SK-N-SH (cell line): ENCODE results near the gene OR2J2. TPM values are rescaled to one million over a fixed set of nuclear protein-coding genes. Genes with fewer than 3 reads are reported as not detected.
"Not testable (repeated sequence)": the region's sequence is repeated elsewhere in the genome, so short reads cannot be mapped to it uniquely, and the experiment has no call there.

ENCODE experiments used
- CTCF ChIA-PET: fragments of 300-600, 350-600 bp; formaldehyde crosslinking; extraction: SDS; loops from one replicate; lab custom pipeline; 2021; lab: Yijun Ruan, JAX
- POLR2A ChIA-PET: fragments of 350-600 bp; sonication (Branson Sonifier 250); formaldehyde crosslinking; extraction: SDS; loops from one replicate; lab custom pipeline; 2020; ENCODE audit warnings: antibody characterized with exemption, inconsistent platforms; lab: Yijun Ruan, JAX
- DNase-seq: peaks from one replicate; pipeline ENCODE4 v3.0.0; 2012
- H2AFZ ChIP-seq: fragments of 200-600 bp; sonication (generic); 2 replicates; pipeline ENCODE4 v1.8.1; 2016; ENCODE audit warnings: antibody characterized with exemption, mild to moderate bottlenecking, low read depth
- H3F3A ChIP-seq: fragments of 200-600 bp; sonication (generic); replicated peaks from 2 replicates; pipeline ENCODE3; 2016; ENCODE audit warnings: antibody characterized with exemption, mild to moderate bottlenecking; ENCODE audit not compliant: insufficient read depth
- H3K27ac ChIP-seq, 2 experiments: fragments of 200-500 bp in 1 of 2; fragments of 200-600 bp in 1 of 2; sonication (Bioruptor generic) in 1 of 2; sonication (generic), shearing (Covaris generic) in 1 of 2; 2 replicates each; pipeline versions ENCODE4 v1.5.1 to v1.6.1; 2014 to 2016; ENCODE audit warnings: low read depth in 2 of 2, inconsistent platforms in 1 of 2, low read length in 1 of 2, mild to moderate bottlenecking in 1 of 2, mixed read lengths in 1 of 2
- H3K27me3 ChIP-seq: fragments of 200-600 bp; sonication (generic), shearing (Covaris generic); 2 replicates; pipeline ENCODE4 v1.6.1; 2016; ENCODE audit warnings: mixed run types; ENCODE audit not compliant: insufficient read depth
- H3K36me3 ChIP-seq, 2 experiments: fragments of 200-500 bp in 1 of 2; fragments of 200-600 bp in 1 of 2; sonication (Bioruptor generic) in 1 of 2; sonication (generic) in 1 of 2; replicated peaks in 1 of 2; 2 replicates each; pipeline versions ENCODE3 to v1.5.1; 2014 to 2016; ENCODE audit warnings: low read length in 1 of 2, mild to moderate bottlenecking in 1 of 2; ENCODE audit not compliant: insufficient read depth in 2 of 2, control insufficient read depth in 1 of 2
- H3K4me1 ChIP-seq, 2 experiments: fragments of 200-500 bp in 1 of 2; fragments of 200-600 bp in 1 of 2; sonication (Bioruptor generic) in 1 of 2; sonication (generic), shearing (Covaris generic) in 1 of 2; 2 replicates each; pipeline versions ENCODE4 v1.5.1 to v1.6.1; 2014 to 2016; ENCODE audit warnings: low read depth in 1 of 2, low read length in 1 of 2, mixed run types in 1 of 2; ENCODE audit not compliant: insufficient read depth in 2 of 2, control insufficient read depth in 1 of 2
- H3K4me2 ChIP-seq: fragments of 200-600 bp; sonication (generic), shearing (Covaris generic); 2 replicates; pipeline ENCODE4 v1.6.1; 2017; ENCODE audit warnings: mixed run types
- H3K4me3 ChIP-seq, 2 experiments: fragments of 200-500 bp in 1 of 2; fragments of 200-600 bp in 1 of 2; sonication (Bioruptor generic) in 1 of 2; sonication (generic), shearing (Covaris generic) in 1 of 2; 2 replicates each; pipeline versions ENCODE4 v1.5.1 to v1.8.1; 2014 to 2016; ENCODE audit warnings: low read depth in 2 of 2, inconsistent platforms in 1 of 2, low read length in 1 of 2, mild to moderate bottlenecking in 1 of 2, mixed read lengths in 1 of 2, moderate library complexity in 1 of 2
- H3K79me2 ChIP-seq: fragments of 200-600 bp; sonication (generic); 2 replicates; pipeline ENCODE4 v1.8.1; 2017; ENCODE audit warnings: mild to moderate bottlenecking; ENCODE audit not compliant: insufficient read depth
- H3K9ac ChIP-seq: fragments of 200-600 bp; sonication (generic); 2 replicates; pipeline ENCODE4 v1.6.1; 2017; ENCODE audit warnings: mixed run types
- H3K9me2 ChIP-seq: fragments of 200-600 bp; sonication (generic); 2 replicates; pipeline ENCODE4 v1.6.1; 2017; ENCODE audit warnings: mixed run types
- H3K9me3 ChIP-seq: fragments of 200-600 bp; sonication (generic); 2 replicates; pipeline ENCODE4 v1.6.1; 2017; ENCODE audit warnings: mixed run types, mild to moderate bottlenecking, moderate library complexity
- H4K20me1 ChIP-seq: fragments of 200-600 bp; sonication (generic); 2 replicates; pipeline ENCODE4 v1.6.1; 2017; ENCODE audit warnings: mild to moderate bottlenecking, mixed run types; ENCODE audit not compliant: insufficient read depth
- CHD2 ChIP-seq: fragments of 150-350 bp; IDR thresholded peaks from 2 replicates; pipeline ENCODE4 v1.6.1; 2018; ENCODE audit warnings: low read length; ENCODE audit not compliant: partially characterized antibody
- CTCF ChIP-seq: fragments of 200-600 bp; sonication (generic); IDR thresholded peaks from 2 replicates; pipeline ENCODE4 v1.6.1; 2017; ENCODE audit warnings: antibody characterized with exemption, mild to moderate bottlenecking, moderate library complexity
- ELF1 ChIP-seq: IDR thresholded peaks from 2 replicates; pipeline ENCODE4 v1.4.0; 2012
- EZH2phosphoT487 ChIP-seq: fragments of 200-600 bp; sonication (generic); IDR thresholded peaks from 2 replicates; pipeline ENCODE4 v1.6.1; 2017; ENCODE audit warnings: low read depth, mixed run types, mild to moderate bottlenecking, antibody characterized with exemption, moderate library complexity, borderline replicate concordance
- GABPA ChIP-seq: IDR thresholded peaks from 2 replicates; pipeline ENCODE4 v1.4.0; 2012; ENCODE audit warnings: low read depth, mild to moderate bottlenecking
- MAX ChIP-seq: IDR thresholded peaks from 2 replicates; pipeline ENCODE4 v1.4.0; 2012; ENCODE audit warnings: low read depth
- MEF2A ChIP-seq: IDR thresholded peaks from 2 replicates; pipeline ENCODE4 v1.4.0; 2012; ENCODE audit warnings: low read depth, borderline replicate concordance
- PBX3 ChIP-seq: IDR thresholded peaks from 2 replicates; pipeline ENCODE4; 2012
- POLR2AphosphoS5 ChIP-seq: IDR thresholded peaks from 2 replicates; pipeline ENCODE4 v1.6.1; 2012; ENCODE audit warnings: low read depth, low read length
- RAD21 ChIP-seq: IDR thresholded peaks from 2 replicates; pipeline ENCODE4 v1.6.1; 2012; ENCODE audit warnings: mild to moderate bottlenecking, low read length
- USF1 ChIP-seq: IDR thresholded peaks from 2 replicates; pipeline ENCODE4 v1.4.0; 2012; ENCODE audit warnings: low read depth, borderline replicate concordance
- USF2 ChIP-seq: fragments of 150-350 bp; IDR thresholded peaks from 2 replicates; pipeline ENCODE4 v1.6.1; 2017; ENCODE audit warnings: antibody characterized with exemption, low read length, low read depth, borderline replicate concordance
- YY1 ChIP-seq: IDR thresholded peaks from 2 replicates; pipeline ENCODE4 v1.4.0; 2012; ENCODE audit warnings: low read depth, mild to moderate bottlenecking
- WGBS: methylation state at CpG from one replicate; pipeline ENCODE4 v1.1.6; 2017; ENCODE audit warnings: low lambda C conversion rate; 5-methylcytosine and 5-hydroxymethylcytosine counted together
- polyA plus RNA-seq, 3 experiments: library from polyadenylated mRNA; depleted of rRNA; stranded (reverse); fragments of >200 nt; gene quantifications; 2 replicates each; pipeline ENCODE4 v1.2.3, GENCODE V29; 2012

OR2J2 gene
- polyA plus RNA-seq (2012; rRNA removed), result not detected in 2 replicates
- not detected in 2 replicates for polyA plus RNA-seq (2012; cell fraction: cytosol; rRNA removed)
- not detected in 2 replicates for polyA plus RNA-seq (2012; cell fraction: nucleus; rRNA removed)

GRCh38 chr6:29170607-29171006, at the start of gene OR2J2:
TSS of gene OR2J2 (plus strand) at chr6:29170907. CDS start at chr6:29173636, 2,729 bp downstream.
- DNase-seq, H3K9ac ChIP-seq, H3K27me3 ChIP-seq, H3K79me2 ChIP-seq, H3K4me2 ChIP-seq, H3K36me3 ChIP-seq, H3K9me2 ChIP-seq, H3K27ac ChIP-seq, H3K4me3 ChIP-seq, H2AFZ ChIP-seq, H4K20me1 ChIP-seq, POLR2A ChIA-PET, H3F3A ChIP-seq, H3K4me1 ChIP-seq, H3K9me3 ChIP-seq, CTCF ChIA-PET: not testable (repeated sequence)
- 0% methylated on average over 2 of the region's 2 CpGs for WGBS

- Histone ChIP-seq H3K9me2 (no peaks in the 10 kb centered on the region), H3K4me2 (no peak overlapping the region), H2AFZ (no peak overlapping the region), H3K4me3 (no peak overlapping the region), H3F3A (no peaks in the 10 kb centered on the region), H3K9me3 (no peaks in the 10 kb centered on the region), H3K27me3 (no peaks in the 10 kb centered on the region; the same call in 1 of the 2 replicates), H3K9ac (no peak overlapping the region), H3K79me2 (no peaks in the 10 kb centered on the region), H3K36me3 (no peaks in the 10 kb centered on the region), H3K27ac (no peak overlapping the region), H4K20me1 (no peaks in the 10 kb centered on the region), H3K4me1 (no peaks in the 10 kb centered on the region)
- no peak for DNase-seq
- POLR2A ChIA-PET, result no interaction called here
- CTCF ChIA-PET, result no interaction called here
- TF ChIP-seq MAX (no peak), YY1 (no peak), POLR2AphosphoS5 (no peak), ELF1 (no peak), EZH2phosphoT487 (no peak), USF1 (no peak), CHD2 (no peak), RAD21 (no peak), GABPA (no peak), PBX3 (no peak), CTCF (no peak), MEF2A (no peak), USF2 (no peak)
- 0% methylated on average over 2 of the region's 15 CpGs for WGBS
Observed at GRCh38 chr6:29129326-29130012, 41.2 kb upstream of the OR2J2 start.
